K562 (cell line): ENCODE data around the gene CHCHD1. TPM values are rescaled to one million over a fixed set of nuclear protein-coding genes. Genes with fewer than 3 reads are reported as not detected.

ENCODE experiments used
- BACH1 ChIP-seq: fragments of 200-800 bp; sonication (Bioruptor generic); IDR thresholded peaks from 2 replicates; pipeline ENCODE4 v1.6.1; 2016; ENCODE audit warnings: missing genetic modification characterization, missing compliant biosample characterization
- BHLHE40 ChIP-seq: IDR thresholded peaks from 2 replicates; pipeline ENCODE4 v1.6.1; 2011; ENCODE audit warnings: low read length, improper control_type of control experiment
- CBFA2T3 ChIP-seq: fragments of 450-650 bp; IDR thresholded peaks from 2 replicates; pipeline ENCODE4 v1.6.1; 2017
- CEBPG ChIP-seq, 3 experiments: fragments of 200-800 bp in 1 of 3; sonication (Bioruptor generic) in 1 of 3; sonication (generic) in 1 of 3; formaldehyde crosslinking in 1 of 3; IDR thresholded peaks in 2 of 3; conservative IDR thresholded peaks in 1 of 3; 2 replicates each; pipeline versions ENCODE4 v1.6.1 to v1.8.0; 2016 to 2022; ENCODE audit warnings: missing compliant biosample characterization in 2 of 3, missing genetic modification characterization in 2 of 3, mild to moderate bottlenecking in 1 of 3, missing genetic modification reagents in 1 of 3
- CREM ChIP-seq: IDR thresholded peaks from 2 replicates; pipeline ENCODE4 v1.6.1; 2014; ENCODE audit warnings: antibody characterized with exemption, low read depth
- CXXC5 ChIP-seq: fragments of 250-450 bp; sonication (Bioruptor Pico); IDR thresholded peaks from 2 replicates; pipeline ENCODE4 v1.8.0; 2022; ENCODE audit warnings: inconsistent platforms, mild to moderate bottlenecking, moderate library complexity
- DDX20 ChIP-seq: fragments of 450-650 bp; IDR thresholded peaks from 2 replicates; pipeline ENCODE4 v1.6.1; 2016; ENCODE audit warnings: missing genetic modification characterization, low read depth, mild to moderate bottlenecking, missing compliant biosample characterization, moderate library complexity
- ETV1 ChIP-seq: fragments of 450-650 bp; conservative IDR thresholded peaks from 2 replicates; pipeline ENCODE4 v1.6.1; 2016; ENCODE audit warnings: missing genetic modification characterization, control low read depth, low read depth, missing compliant biosample characterization
- HMG20B ChIP-seq: fragments of 250-450 bp; sonication (Bioruptor Pico); IDR thresholded peaks from 2 replicates; pipeline ENCODE4 v1.5.0; 2021; ENCODE audit warnings: mild to moderate bottlenecking
- HSF4 ChIP-seq: fragments of 250-450 bp; sonication (Bioruptor Pico); IDR thresholded peaks from 2 replicates; pipeline ENCODE4 v2.1.2; 2022; ENCODE audit warnings: mild to moderate bottlenecking, moderate library complexity, borderline replicate concordance
- JUND ChIP-seq, 2 experiments: IDR thresholded peaks; 2 replicates in 1 of 2; 3 replicates in 1 of 2; pipeline ENCODE4 v1.6.1; 2011; ENCODE audit warnings: borderline replicate concordance in 2 of 2, low read depth in 2 of 2, low read length in 2 of 2, improper control_type of control experiment in 1 of 2, missing biosample characterization in 1 of 2, missing genetic modification characterization in 1 of 2, missing genetic modification reagents in 1 of 2
- KAT2B ChIP-seq: IDR thresholded peaks from one replicate; pipeline ENCODE4 v1.6.1; 2012; ENCODE audit warnings: low read depth, mild to moderate bottlenecking, control low read depth, inconsistent platforms, low read length, moderate library complexity
- KLF6 ChIP-seq: fragments of 250-450 bp; sonication (Bioruptor Pico); IDR thresholded peaks from 2 replicates; pipeline ENCODE4 v1.4.0; 2020; ENCODE audit warnings: mild to moderate bottlenecking, moderate library complexity, borderline replicate concordance
- PTRF ChIP-seq: fragments of 450-650 bp; IDR thresholded peaks from 2 replicates; pipeline ENCODE4 v1.6.1; 2016; ENCODE audit warnings: mild to moderate bottlenecking, missing genetic modification characterization, missing compliant biosample characterization
- RHOXF2B ChIP-seq: fragments of 250-450 bp; sonication (Bioruptor Pico); conservative IDR thresholded peaks from 2 replicates; pipeline ENCODE4 v1.5.1; 2021
- SIRT6 ChIP-seq: IDR thresholded peaks from one replicate; pipeline ENCODE4 v1.6.1; 2012; ENCODE audit warnings: low read depth, mild to moderate bottlenecking, control low read depth, inconsistent platforms, low read length, moderate library complexity
- SMARCA4 ChIP-seq: fragments of 450-650 bp; IDR thresholded peaks from 2 replicates; pipeline ENCODE4 v1.6.1; 2016
- TGIF2 ChIP-seq: sonication (generic); formaldehyde crosslinking; IDR thresholded peaks from 2 replicates; pipeline ENCODE4 v1.8.1; 2022; ENCODE audit warnings: mild to moderate bottlenecking, missing genetic modification reagents, moderate library complexity
- USF1 ChIP-seq: sonication (generic); formaldehyde crosslinking; IDR thresholded peaks from 2 replicates; pipeline ENCODE4 v1.9.0; 2022; ENCODE audit warnings: mild to moderate bottlenecking, missing genetic modification reagents
- ZBTB33 ChIP-seq: sonication (generic); formaldehyde crosslinking; IDR thresholded peaks from 2 replicates; pipeline ENCODE4 v1.8.1; 2023; ENCODE audit warnings: mild to moderate bottlenecking, missing genetic modification reagents
- ZNF175 ChIP-seq: fragments of 200-800 bp; sonication (Bioruptor generic); IDR thresholded peaks from 2 replicates; pipeline ENCODE4 v1.6.1; 2016; ENCODE audit warnings: low read depth, mild to moderate bottlenecking, missing genetic modification characterization, missing compliant biosample characterization
- ZNF24 ChIP-seq: fragments of 450-650 bp; IDR thresholded peaks from 2 replicates; pipeline ENCODE4 v1.6.1; 2016
- ZNF347 ChIP-seq: fragments of 450-650 bp; formaldehyde crosslinking; IDR thresholded peaks from 2 replicates; pipeline ENCODE4 v1.4.0; 2020; ENCODE audit warnings: low read depth, mild to moderate bottlenecking, moderate library complexity
- ZNF449 ChIP-seq: fragments of 250-450 bp; sonication (Bioruptor Pico); IDR thresholded peaks from 2 replicates; pipeline ENCODE4 v1.8.0; 2022; ENCODE audit warnings: moderate library complexity, mild to moderate bottlenecking, inconsistent platforms
- ZZZ3 ChIP-seq: fragments of 450-650 bp; IDR thresholded peaks from 2 replicates; pipeline ENCODE4 v1.6.1; 2016; ENCODE audit warnings: antibody characterized with exemption, mild to moderate bottlenecking, moderate library complexity
- polyA plus RNA-seq, 8 experiments: library from polyadenylated mRNA; depleted of rRNA in 4 of 8; stranded (reverse) in 5 of 8; unstranded in 3 of 8; fragments of >200 nt; fragmentation: Nextera tagmentation in 2 of 8; fragmentation: Illumina TruSeq in 1 of 8; extraction: Ambion mirVana in 2 of 8; extraction: Trizol in 1 of 8; gene quantifications; 2 replicates each; pipeline versions ENCODE4 v1.2.1 to v1.2.3, GENCODE V29; 2011 to 2014; ENCODE audit warnings: inconsistent platforms in 1 of 8, missing spikeins in 1 of 8
- total RNA-seq, 7 experiments: library from RNA; depleted of rRNA in 6 of 7; stranded (reverse); fragments of >200 nt in 6 of 7; fragmentation: Illumina TruSeq in 2 of 7; extraction: Trizol in 2 of 7; gene quantifications; 2 replicates each; pipeline versions ENCODE4 v1.2.1 to v1.2.3, GENCODE V29; 2011 to 2021; ENCODE audit warnings: low replicate concordance in 1 of 7

The CHCHD1 gene
- total and polyA plus RNA-seq, 9 of the 15 experiments (the other 6 are each of a cell fraction or from before 2014, with no cell fraction given) = 52.9 to 126 (median 83.4) TPM

- TF ChIP-seq ZNF175 (CRISPR knock-in tag) (peak; percentile 99), CEBPG (CRISPR knock-in tag; IDR thresholded peaks at IDR 0.05) (no peak), CEBPG (tag; conservative IDR thresholded peaks at IDR 0.05 in 1 of 2, IDR thresholded peaks at IDR 0.05 in 1 of 2) (no peak; a peak in 1 of 4 replicates), ZNF24 (no peak), CBFA2T3 (no peak), PTRF (peak; percentile 99), ETV1 (tag) (peak; percentile 85), KAT2B (no peak), ZBTB33 (0 out of 2 replicates have a peak, but pooled peaks have one; percentile 26), BACH1 (tag) (peak; percentile 97), JUND (IDR thresholded peaks at IDR 0.05; ENCODE audit: borderline replicate concordance, low read depth, low read length) (no peak), JUND (tag; IDR thresholded peaks at IDR 0.05; ENCODE audit: borderline replicate concordance, low read depth, low read length) (peak; percentile 63; the same call in 2 of the 3 replicates), HMG20B (CRISPR knock-in tag) (peak; percentile 90), KLF6 (CRISPR knock-in tag) (peak; percentile 99), CXXC5 (CRISPR knock-in tag) (peak; percentile 89), CREM (no peak), RHOXF2B (CRISPR knock-in tag) (peak; percentile 81; the same call in 1 of the 2 replicates), DDX20 (peak; percentile 98), ZNF449 (CRISPR knock-in tag) (peak; percentile 99), SMARCA4 (no peak), ZZZ3 (no peak), USF1 (no peak), SIRT6 (no peak), BHLHE40 (no peak), TGIF2 (CRISPR knock-in tag) (no peak; the same call in 1 of the 2 replicates), ZNF347 (CRISPR knock-in tag) (peak; percentile 86), HSF4 (CRISPR knock-in tag) (peak; percentile 95)
Observed at GRCh38 chr10:73743327-73743904, 38.4 kb upstream of the CHCHD1 start (continued).
